ENCODE measurements around the gene SLC22A16. TPM values are rescaled to one million over a fixed set of nuclear protein-coding genes. Genes with fewer than 3 reads are reported as not detected.

Gene SLC22A16
- total RNA-seq, 1 experiment from 2014 or later: not detected

GRCh38 chr6:110522427-110522826 is 46.0 kb upstream of the SLC22A16 start:
- H3K27me3 Mint-ChIP-seq (ENCODE audit: low read depth): no peaks in the 10 kb centered on the region
- no peaks in the 10 kb centered on the region for H3K36me3 Mint-ChIP-seq
- no peak for TF ChIP-seq PREB (CRISPR knock-in tag; IDR thresholded peaks at IDR 0.05; ENCODE audit: borderline replicate concordance)
- TF ChIP-seq ZNF512 (CRISPR knock-in tag; IDR thresholded peaks at IDR 0.05; ENCODE audit: borderline replicate concordance): no peak
- no peak for TF ChIP-seq JUN (CRISPR knock-in tag; IDR thresholded peaks at IDR 0.05)
- no peak for TF ChIP-seq MYBL2 (CRISPR knock-in tag; IDR thresholded peaks at IDR 0.05)
- TF ChIP-seq ZSCAN18 (CRISPR knock-in tag; IDR thresholded peaks at IDR 0.05): no peak
- TF ChIP-seq, protein P1, sequence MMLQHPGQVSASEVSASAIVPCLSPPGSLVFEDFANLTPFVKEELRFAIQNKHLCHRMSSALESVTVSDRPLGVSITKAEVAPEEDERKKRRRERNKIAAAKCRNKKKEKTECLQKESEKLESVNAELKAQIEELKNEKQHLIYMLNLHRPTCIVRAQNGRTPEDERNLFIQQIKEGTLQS (CRISPR knock-in tag; conservative IDR thresholded peaks at IDR 0.05): no peak
- TF ChIP-seq, protein P2, sequence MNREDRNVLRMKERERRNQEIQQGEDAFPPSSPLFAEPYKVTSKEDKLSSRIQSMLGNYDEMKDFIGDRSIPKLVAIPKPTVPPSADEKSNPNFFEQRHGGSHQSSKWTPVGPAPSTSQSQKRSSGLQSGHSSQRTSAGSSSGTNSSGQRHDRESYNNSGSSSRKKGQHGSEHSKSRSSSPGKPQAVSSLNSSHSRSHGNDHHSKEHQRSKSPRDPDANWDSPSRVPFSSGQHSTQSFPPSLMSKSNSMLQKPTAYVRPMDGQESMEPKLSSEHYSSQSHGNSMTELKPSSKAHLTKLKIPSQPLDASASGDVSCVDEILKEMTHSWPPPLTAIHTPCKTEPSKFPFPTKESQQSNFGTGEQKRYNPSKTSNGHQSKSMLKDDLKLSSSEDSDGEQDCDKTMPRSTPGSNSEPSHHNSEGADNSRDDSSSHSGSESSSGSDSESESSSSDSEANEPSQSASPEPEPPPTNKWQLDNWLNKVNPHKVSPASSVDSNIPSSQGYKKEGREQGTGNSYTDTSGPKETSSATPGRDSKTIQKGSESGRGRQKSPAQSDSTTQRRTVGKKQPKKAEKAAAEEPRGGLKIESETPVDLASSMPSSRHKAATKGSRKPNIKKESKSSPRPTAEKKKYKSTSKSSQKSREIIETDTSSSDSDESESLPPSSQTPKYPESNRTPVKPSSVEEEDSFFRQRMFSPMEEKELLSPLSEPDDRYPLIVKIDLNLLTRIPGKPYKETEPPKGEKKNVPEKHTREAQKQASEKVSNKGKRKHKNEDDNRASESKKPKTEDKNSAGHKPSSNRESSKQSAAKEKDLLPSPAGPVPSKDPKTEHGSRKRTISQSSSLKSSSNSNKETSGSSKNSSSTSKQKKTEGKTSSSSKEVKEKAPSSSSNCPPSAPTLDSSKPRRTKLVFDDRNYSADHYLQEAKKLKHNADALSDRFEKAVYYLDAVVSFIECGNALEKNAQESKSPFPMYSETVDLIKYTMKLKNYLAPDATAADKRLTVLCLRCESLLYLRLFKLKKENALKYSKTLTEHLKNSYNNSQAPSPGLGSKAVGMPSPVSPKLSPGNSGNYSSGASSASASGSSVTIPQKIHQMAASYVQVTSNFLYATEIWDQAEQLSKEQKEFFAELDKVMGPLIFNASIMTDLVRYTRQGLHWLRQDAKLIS (CRISPR knock-in tag; IDR thresholded peaks at IDR 0.05; ENCODE audit: borderline replicate concordance): no peak
- TF ChIP-seq NFATC4 (CRISPR knock-in tag; IDR thresholded peaks at IDR 0.05): no peak
- TF ChIP-seq, protein P3, sequence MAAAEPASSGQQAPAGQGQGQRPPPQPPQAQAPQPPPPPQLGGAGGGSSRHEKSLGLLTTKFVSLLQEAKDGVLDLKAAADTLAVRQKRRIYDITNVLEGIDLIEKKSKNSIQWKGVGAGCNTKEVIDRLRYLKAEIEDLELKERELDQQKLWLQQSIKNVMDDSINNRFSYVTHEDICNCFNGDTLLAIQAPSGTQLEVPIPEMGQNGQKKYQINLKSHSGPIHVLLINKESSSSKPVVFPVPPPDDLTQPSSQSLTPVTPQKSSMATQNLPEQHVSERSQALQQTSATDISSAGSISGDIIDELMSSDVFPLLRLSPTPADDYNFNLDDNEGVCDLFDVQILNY (CRISPR knock-in tag; IDR thresholded peaks at IDR 0.05): no peak
- TF ChIP-seq SMAD4 (CRISPR knock-in tag; IDR thresholded peaks at IDR 0.05): no peak
- no peak for ATAC-seq
- ChIA-PET CTCF (no interaction called here), POLR2A (no interaction called here)
- no peak overlapping the region for H3K4me3 Mint-ChIP-seq
- DNase-seq (ENCODE audit: low spot score): no peak
- no peak overlapping the region for H3K27ac Mint-ChIP-seq
- H3K9me3 Mint-ChIP-seq: no peaks in the 10 kb centered on the region
- peaks cover 13% of the 10 kb centered on the region for H3K4me1 Mint-ChIP-seq

GRCh38 chr6:110520992-110521543 is 44.7 kb upstream of the SLC22A16 start:
- no peak overlapping the region for H3K27ac Mint-ChIP-seq
- no peaks in the 10 kb centered on the region for H3K9me3 Mint-ChIP-seq
- ChIA-PET CTCF (interaction anchor here (1.3 kb wide), 1 partner anchor 64 kb away, joined by 4 read pairs; no protein-coding TSS in a partner anchor), POLR2A (interaction anchor here (1.2 kb wide), 1 partner anchor 381 kb away, joined by 3 read pairs; no protein-coding TSS in a partner anchor)
- ATAC-seq (0 out of 2 replicates have a peak, but pooled peaks have one; percentile 17), DNase-seq (ENCODE audit: low spot score) (no peak)
- H3K27me3 Mint-ChIP-seq (ENCODE audit: low read depth): no peaks in the 10 kb centered on the region
- peaks cover 17% of the 10 kb centered on the region for H3K4me1 Mint-ChIP-seq
- H3K36me3 Mint-ChIP-seq: no peaks in the 10 kb centered on the region
- H3K4me3 Mint-ChIP-seq: no peak overlapping the region
- TF ChIP-seq EMX1 (CRISPR knock-in tag; IDR thresholded peaks at IDR 0.05) (no peak), IRF2 (CRISPR knock-in tag; IDR thresholded peaks at IDR 0.05; ENCODE audit: borderline replicate concordance, low read depth) (no peak), ATF2 (CRISPR knock-in tag; IDR thresholded peaks at IDR 0.05; ENCODE audit: borderline replicate concordance, low read depth) (no peak), SMAD4 (CRISPR knock-in tag; IDR thresholded peaks at IDR 0.05) (no peak), ZNF281 (CRISPR knock-in tag; IDR thresholded peaks at IDR 0.05) (no peak), CBFB (CRISPR knock-in tag; IDR thresholded peaks at IDR 0.05; ENCODE audit: low read depth) (no peak), NR3C1 (CRISPR knock-in tag; conservative IDR thresholded peaks at IDR 0.05; ENCODE audit: low read depth) (no peak)
